GM18508 (cell line): ENCODE data around the gene TSPOAP1.

Experiments
- ATAC-seq: cut with Tn5 transposase; IDR thresholded peaks from one replicate; pipeline ENCODE4 v1.9.1; 2021; ENCODE audit warnings: moderate number of reproducible peaks; ENCODE audit not compliant: insufficient read depth, unreplicated experiment

The TSPOAP1 gene

DNA sequence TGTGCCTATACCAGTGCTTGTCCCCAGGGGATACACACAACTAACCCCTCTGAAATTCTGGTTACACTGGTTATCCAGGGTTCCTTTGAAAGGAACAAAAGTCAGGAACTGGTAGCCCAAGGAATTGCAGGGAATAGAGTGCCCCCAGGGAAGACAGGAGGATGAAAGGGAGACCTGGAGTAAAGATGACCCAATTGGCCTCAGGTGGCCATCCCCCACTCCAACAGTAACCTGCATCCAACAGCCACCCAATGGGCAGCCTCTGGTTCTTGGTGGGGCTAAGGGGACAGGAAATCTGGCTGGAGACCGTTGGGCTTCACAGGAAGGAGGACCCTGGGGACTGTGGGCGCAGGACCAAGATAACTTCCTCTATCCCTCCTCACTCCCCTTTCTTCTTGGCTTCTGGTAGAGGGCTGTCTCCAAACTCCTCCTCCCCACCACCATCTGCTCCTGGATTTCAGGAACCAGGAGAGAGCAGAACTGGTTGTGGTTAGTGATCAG is 47.0 kb downstream of the TSPOAP1 start:
- no peak for ATAC-seq

- ATAC-seq, result no peak
These were observed 47.9 kb downstream of the TSPOAP1 start, which contains the start of gene MPO for GRCh38 chr17:58280480-58281217. Gene MPO (minus strand): TSS chr17:58280935. CDS start chr17:58280758, 177 bp downstream.

DNA sequence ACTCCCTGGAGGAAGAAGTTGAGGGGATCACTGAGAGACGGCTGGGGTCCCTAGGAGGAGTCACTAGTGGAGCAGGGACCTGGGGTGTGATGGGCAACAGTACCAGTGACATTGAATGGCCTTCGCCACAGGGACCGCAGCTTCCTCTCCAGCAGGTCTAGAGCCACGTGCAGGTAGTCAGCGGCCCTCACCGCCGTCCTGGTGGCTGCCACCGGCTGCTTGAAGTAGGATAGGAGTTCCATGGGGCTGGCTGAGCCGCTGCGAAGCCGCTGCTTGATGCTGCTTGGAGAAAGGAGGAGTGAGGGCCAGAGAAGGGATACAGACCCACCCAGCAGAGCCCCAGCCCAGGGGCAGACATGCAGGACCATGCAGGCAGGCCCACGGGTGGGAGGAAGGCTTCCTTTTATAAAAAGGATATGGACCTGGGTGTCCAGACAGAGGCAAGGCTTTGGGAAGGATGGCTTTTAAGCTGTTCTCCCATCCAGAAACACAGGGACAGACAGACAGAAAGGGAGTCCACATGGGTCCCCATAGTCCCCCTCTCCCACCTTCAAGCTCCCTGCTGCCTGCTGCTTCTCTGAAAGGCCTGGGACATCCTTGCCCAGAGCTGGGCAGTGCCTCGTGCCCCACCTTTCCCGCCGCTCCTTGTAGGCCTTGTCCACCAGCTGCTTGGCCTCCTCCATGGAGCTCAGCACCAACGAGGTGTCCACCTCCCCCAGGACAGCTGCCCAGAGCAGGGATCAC is 48.7 kb downstream of the TSPOAP1 start:
- no peak for ATAC-seq

- no peak for ATAC-seq
These were observed 49.4 kb downstream of the TSPOAP1 start for GRCh38 chr17:58279016-58279711.

- no peak for ATAC-seq
These were observed 50.0 kb downstream of the TSPOAP1 start for GRCh38 chr17:58278661-58279015.

GRCh38 chr17:58277802-58278595 is 50.6 kb downstream of the TSPOAP1 start:
- ATAC-seq, result no peak

GRCh38 chr17:58277107-58277801 is 51.3 kb downstream of the TSPOAP1 start:
- ATAC-seq, result no peak

GRCh38 chr17:58276423-58276822 is 52.2 kb downstream of the TSPOAP1 start:
- ATAC-seq, result no peak

GRCh38 chr17:58275417-58275816 is 53.2 kb downstream of the TSPOAP1 start:
- ATAC-seq, result no peak

GRCh38 chr17:58273453-58274104 is 55.0 kb downstream of the TSPOAP1 start:
- ATAC-seq, result no peak

DNA sequence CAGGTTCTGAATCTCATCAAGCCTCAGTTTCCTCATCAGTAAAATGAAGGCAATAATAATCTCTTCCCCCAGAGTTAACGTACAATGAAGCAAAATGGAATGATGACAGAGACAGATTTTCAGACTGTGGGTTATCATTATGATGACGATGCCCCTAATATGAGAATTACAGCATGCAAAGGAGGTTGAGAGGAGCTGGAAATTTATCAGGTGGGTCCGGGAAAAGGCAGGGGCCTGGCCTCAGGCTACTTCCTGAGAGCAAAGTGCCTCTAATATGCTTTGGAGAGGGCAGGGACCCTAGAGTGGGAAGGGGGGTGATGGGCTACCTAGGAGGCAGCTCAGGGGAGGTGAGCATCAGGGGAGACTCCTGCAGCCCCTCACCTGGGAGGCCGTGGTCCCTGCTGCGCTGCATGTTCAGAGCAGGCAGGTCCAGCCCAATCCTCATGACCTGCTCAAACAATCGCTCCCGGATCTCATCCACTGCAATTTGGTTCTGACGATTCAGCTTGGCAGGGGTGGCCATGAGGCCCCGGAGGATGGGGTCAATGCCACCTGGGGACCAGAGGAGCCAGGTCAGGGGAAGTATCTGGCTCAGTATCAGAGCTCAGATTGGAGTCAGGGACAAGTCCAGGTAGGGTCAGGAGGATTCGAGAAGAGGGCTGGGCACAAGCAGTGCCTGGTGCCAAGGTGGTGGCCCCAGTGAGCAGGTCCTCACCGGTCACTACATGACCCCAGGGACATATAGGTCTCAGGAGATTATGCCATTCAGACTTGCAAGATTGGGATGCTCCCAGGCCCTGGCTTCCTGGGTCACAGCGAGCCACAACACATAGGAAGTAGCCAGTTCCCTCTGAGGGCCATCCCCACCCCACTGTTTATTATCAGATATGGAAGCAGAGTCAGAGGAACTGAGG is 56.0 kb downstream of the TSPOAP1 start:
- no peak for ATAC-seq

DNA sequence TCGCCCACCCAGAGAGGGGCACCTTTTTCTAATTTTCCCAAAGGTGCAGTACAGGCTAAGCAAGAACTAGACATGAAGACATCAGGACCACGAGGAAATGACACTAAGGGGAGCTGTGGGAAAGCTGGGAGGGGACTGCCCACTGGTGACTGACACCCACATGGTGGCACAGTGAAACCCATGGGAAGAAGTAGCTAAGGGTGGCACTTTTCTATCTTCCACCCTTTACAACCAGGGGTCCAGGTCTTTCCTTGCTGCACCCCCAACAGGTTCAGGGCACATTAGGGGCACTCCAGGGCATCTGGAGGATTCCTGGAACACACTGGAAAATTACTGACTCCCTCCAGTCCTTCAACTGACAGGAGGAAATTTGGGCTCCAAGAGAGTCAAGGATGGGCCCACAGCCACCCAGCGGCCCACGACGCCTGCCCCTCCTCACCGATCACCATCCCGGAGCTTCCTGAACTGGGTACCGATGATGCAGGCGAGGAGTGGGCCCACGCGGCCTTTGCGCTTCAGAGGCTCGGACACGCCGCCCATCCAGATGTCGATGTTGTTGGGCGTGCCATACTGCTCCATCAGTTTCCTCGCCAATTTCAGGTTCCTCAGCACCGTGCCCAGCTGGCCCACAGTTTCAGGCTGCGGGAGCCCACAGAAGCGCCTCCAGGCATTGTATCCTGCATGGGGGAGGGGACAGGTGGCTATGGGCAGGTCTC is 57.2 kb downstream of the TSPOAP1 start:
- no peak for ATAC-seq

DNA sequence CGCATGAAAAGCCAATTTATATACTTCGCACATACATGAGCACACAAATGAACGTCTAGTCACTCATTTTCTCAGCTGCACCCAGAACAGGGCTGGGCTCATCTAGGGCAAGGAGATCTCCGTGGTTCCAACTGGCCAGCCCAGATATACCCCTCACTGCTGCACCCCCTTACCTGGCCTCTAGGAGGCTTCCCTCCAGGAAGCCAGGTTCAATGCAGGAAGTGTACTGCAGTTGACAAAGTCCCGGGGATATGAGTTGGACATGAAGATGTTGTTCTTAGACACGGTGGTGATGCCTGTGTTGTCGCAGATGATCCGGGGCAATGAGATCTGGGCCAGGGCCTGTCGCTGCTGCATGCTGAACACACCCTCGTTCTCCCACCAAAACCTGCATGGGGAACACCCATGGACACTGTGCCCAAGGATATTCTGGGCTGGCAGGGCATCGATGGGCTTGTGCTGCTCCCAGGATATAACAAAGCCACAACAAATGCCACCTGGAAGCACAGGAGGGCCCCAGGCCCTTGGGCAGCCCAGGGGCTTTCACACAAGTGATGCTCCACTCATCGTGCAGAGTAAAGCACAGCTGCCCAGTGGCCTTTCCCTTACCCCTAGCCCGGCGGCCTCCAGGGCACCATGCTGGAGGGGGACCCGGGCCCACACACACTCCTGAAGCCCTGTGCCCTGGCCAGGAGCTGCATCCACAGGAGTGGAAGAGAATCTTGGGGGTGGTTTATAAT is 57.9 kb downstream of the TSPOAP1 start:
- ATAC-seq, result no peak

GRCh38 chr17:58269557-58270291 is 58.9 kb downstream of the TSPOAP1 start:
- ATAC-seq, result no peak

DNA sequence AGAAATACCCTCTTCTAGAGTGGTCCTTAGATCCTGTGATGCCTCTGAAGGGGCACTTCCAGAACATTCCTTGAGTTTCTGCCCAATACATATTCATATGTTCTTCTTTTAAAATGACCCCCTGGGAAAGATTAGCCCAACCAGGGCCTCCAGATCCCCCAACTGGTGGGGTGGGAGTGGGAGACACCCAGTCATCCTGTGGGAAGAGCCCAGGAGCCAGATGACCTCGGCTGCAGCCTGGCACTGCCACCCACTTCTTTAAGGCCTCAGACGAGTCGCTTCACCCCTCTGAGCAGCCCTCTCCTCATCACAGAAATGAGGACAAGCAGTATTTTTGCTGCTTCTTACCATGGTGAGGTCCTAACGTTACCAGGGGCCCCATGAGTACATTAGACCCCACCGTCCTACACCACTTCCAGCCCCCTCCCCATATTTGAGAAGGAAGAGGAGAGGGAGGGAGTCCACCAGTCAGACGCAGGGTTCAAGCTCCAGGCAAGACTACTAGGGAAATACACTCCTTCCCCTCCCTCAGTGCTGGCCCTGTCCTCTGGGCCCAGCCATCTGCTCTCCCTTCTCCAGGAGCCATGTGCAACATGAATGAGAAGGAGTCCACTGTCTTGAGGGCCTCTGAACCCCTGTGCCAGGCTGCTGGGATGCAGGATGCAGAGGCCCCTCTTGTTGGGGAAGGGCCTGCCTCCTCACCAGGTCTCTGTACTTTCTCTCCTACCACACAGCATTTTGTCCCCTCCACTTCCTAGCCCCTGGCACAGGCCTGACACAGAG is 59.6 kb downstream of the TSPOAP1 start:
- no peak for ATAC-seq
